Activated CD8-positive, alpha-beta memory T cell treated with anti-CD3 and anti-CD28 coated beads, Interleukin-2, amount 10 ng/mL, durations not matched to agents 7 days and 5 days (primary cell): ENCODE measurements around the gene SPEF1. TPM values are rescaled to one million over a fixed set of nuclear protein-coding genes. Genes with fewer than 3 reads are reported as not detected.
A peak's percentile ranks its signal among the peaks of the same experiment; 100 is the strongest.

Source experiments
- ATAC-seq: fragments of 150-1000 bp; cut with Tn5 transposase; one replicate; pipeline ENCODE4 v1.10.0; 2021; ENCODE audit warnings: moderate library complexity
- CTCF ChIA-PET: fragments of 350-600 bp; sonication (Branson Sonifier 250); formaldehyde crosslinking; loops from one replicate; lab custom pipeline; 2021; ENCODE audit warnings: antibody characterized with exemption; lab: Charles Lee
- DNase-seq: peaks from one replicate; pipeline ENCODE4 v3.0.0-alpha.2; 2020
- H3K27ac Mint-ChIP-seq: one replicate; pipeline ENCODE4 v1.8.0; 2021; ENCODE audit warnings: mild to moderate bottlenecking, mixed read lengths
- H3K27me3 Mint-ChIP-seq: one replicate; pipeline ENCODE4 v1.8.0; 2021; ENCODE audit warnings: mixed read lengths
- H3K36me3 Mint-ChIP-seq: one replicate; pipeline ENCODE4 v1.8.0; 2021; ENCODE audit warnings: mild to moderate bottlenecking, mixed read lengths
- H3K4me1 Mint-ChIP-seq: one replicate; pipeline ENCODE4 v1.8.0; 2021; ENCODE audit warnings: mixed read lengths
- H3K4me3 Mint-ChIP-seq: one replicate; pipeline ENCODE4 v1.8.0; 2021; ENCODE audit warnings: mild to moderate bottlenecking, moderate library complexity, mixed read lengths
- H3K9me3 Mint-ChIP-seq: one replicate; pipeline ENCODE4 v1.8.0; 2022; ENCODE audit warnings: low read depth, mixed read lengths
- total RNA-seq, 2 experiments: library from RNA; stranded (reverse); gene quantifications; one replicate each; pipeline ENCODE4 v1.2.3, GENCODE V29; 2021

Gene SPEF1
- total RNA-seq, 2 experiments from 2014 or later = 0.18 TPM; not detected in 1

DNA sequence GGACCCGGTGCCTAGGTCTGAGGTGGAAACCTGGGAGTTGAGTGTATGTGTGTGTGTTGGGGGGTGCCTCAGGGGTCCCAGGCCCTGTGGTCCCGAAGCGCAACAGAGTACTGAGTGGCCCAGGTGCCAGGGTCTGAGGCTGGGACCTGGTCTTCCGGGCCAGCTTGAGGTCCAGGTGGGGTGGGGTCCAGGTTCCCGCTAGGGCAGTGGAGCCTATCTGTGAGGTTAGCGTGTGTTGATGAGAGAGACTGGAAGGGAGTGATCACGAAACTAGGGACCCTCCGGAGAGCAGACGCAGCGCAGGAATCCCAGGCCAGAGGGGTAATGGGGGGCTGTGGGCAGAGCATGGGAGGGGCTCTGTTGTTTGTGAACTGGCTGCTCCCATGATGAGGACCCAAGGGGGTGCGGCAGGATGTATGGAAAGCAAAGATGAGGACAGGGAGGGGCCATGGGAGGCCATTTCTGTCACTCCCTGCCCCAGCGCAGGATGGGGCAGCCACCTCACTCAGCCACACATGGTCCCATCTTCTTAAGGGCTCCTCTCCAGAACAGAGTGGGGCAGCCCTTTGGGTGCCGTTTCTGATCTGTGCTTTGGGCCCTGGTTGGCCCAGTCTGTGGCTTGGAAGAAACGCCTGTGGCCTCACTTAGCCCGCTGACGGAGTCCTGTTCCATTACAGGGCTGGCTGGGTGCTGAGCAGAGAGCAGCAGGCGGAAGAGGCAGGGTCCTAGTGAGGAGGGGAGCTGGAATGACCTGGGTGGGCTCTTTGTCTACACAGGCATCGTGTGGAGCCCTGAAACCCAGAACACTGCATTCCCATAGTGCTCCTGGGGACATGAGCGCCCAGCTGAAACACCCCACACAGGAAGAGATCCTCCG lies 47.9 kb downstream of the SPEF1 start:
- Mint-ChIP-seq H3K27me3 (peaks cover 44% of the 10 kb centered on the region), H3K4me1 (peaks cover 3% of the 10 kb centered on the region), H3K9me3 (no peaks in the 10 kb centered on the region), H3K36me3 (no peaks in the 10 kb centered on the region), H3K27ac (no peak overlapping the region), H3K4me3 (no peak overlapping the region)
- CTCF ChIA-PET = interaction anchor here (0.7 kb wide), 1 partner anchor 23 kb away, joined by 3 read pairs; no protein-coding TSS in a partner anchor
- ATAC-seq = no peak
- DNase-seq = no peak

DNA sequence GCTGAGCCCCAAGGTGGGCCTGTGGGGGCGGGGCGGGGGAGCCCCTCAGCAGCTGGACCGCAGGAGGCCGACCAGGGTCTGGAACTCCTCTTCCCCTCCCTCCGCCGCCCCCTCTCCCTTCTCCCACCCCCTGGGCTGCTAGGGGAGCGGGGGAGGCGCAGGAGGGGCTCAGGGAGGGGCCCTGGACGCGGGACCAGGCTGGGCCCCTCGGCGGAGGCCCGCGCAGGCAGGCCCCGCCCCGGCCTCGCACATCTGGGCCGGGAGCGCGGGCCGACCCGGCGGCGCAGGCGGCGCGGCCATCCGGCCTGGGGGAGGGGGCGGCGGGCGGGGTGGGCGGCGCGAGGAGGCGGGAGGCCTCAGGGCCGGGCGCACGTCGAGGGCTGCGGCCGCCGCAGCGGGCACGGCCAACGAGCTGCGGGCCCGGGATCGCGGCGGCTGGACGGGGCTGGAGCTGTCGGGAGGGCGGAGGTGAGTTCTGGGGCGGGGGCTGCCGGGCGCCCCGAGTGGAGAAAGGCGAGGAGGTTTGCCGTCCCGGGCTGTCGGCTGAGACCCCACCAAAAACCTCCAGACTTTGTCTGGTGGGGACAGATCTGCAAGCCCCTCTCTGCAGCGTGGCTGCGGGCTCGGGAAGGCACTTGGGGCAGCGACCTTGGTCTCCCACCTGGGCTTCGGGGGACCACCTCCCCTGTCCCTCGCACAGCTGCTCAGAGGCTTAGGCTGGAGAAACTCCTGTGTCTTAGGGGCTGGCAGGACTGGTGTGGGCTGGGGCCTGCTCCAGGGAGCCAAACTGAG lies 48.7 kb downstream of the SPEF1 start, which contains the start of gene HSPA12B:
Gene HSPA12B, plus strand, starts transcription at position 359 of the 792 bp plus-strand sequence. CDS start 5,990 bp downstream, outside the sequence.
- CTCF ChIA-PET = no interaction called here
- Mint-ChIP-seq H3K4me1 (peaks cover 3% of the 10 kb centered on the region), H3K4me3 (no peak within 1 kb of the TSS), H3K27ac (no peak within 1 kb of the TSS), H3K27me3 (peaks cover 52% of the 10 kb centered on the region), H3K9me3 (no peaks in the 10 kb centered on the region), H3K36me3 (no peaks in the 10 kb centered on the region)
- DNase-seq (no peak), ATAC-seq (no peak)

DNA sequence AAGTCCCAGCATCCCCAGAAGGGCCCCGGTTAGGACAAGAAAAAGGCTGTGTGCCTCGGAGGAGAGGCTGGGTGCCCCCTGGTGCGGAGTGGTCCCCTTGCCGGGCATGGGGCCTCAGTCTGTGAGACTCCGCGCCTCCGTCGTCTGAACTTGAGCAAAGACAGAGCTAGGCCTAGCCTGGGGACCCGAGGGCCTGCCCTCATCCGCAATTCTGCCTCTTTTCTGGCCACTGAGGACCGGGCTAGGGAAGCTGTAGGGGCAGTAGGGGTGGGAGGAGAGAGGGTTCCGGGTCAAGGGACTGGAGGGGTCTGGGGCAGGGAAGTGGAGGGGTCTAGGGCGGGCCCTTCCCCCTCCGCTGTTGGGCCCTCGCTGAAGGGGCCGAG lies 49.3 kb downstream of the SPEF1 start:
- Mint-ChIP-seq H3K27me3 (peaks cover 58% of the 10 kb centered on the region), H3K4me3 (no peak overlapping the region), H3K36me3 (no peaks in the 10 kb centered on the region), H3K9me3 (no peaks in the 10 kb centered on the region), H3K27ac (no peak overlapping the region), H3K4me1 (peaks cover 3% of the 10 kb centered on the region)
- CTCF ChIA-PET = no interaction called here
- DNase-seq (no peak), ATAC-seq (no peak)

DNA sequence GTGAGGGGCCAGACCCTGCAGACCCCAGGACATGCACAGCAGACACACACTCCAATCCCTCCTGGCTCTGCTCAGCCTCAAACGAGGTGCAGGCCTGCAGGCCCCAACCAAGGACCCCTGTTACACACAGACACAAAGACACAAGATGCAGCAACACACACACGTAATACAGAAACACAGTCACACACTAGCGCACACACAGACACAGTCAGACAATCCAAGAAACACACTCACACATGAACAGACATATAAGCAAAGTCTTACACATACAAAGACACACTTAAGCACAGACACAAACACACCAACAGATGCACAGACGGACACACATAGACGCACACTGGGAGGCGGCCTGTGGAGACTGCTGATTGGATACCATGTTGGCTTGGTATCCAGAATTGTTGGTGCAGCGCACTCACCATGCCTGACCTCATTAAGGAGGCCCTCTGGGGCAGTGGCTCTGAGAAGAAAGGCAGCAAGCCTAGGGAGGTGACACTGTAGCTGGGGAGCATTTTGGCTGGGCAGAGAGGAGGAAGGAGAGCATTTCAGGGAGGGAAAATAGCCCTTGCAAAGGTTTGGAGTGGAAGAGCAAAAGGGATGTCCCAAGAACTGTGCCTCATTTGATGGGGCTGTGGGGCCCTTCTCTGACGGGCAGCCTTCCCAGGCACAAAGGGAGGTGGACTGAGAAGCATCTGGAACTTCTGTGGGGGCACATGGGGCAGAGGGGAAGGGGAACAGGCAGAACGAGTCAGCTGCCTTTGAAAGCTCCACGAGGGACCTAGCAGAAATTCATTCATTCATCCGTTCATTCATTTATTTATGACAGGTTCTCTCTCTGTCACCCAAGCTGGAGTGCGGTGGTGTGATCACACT lies 50.2 kb downstream of the SPEF1 start:
- CTCF ChIA-PET = no interaction called here
- no peak for ATAC-seq
- no peaks in the 10 kb centered on the region for H3K9me3 Mint-ChIP-seq
- peaks cover 60% of the 10 kb centered on the region for H3K27me3 Mint-ChIP-seq
- DNase-seq = no peak
- no peak overlapping the region for H3K27ac Mint-ChIP-seq
- peaks cover 3% of the 10 kb centered on the region for H3K4me1 Mint-ChIP-seq
- H3K4me3 Mint-ChIP-seq = no peak overlapping the region
- no peaks in the 10 kb centered on the region for H3K36me3 Mint-ChIP-seq

DNA sequence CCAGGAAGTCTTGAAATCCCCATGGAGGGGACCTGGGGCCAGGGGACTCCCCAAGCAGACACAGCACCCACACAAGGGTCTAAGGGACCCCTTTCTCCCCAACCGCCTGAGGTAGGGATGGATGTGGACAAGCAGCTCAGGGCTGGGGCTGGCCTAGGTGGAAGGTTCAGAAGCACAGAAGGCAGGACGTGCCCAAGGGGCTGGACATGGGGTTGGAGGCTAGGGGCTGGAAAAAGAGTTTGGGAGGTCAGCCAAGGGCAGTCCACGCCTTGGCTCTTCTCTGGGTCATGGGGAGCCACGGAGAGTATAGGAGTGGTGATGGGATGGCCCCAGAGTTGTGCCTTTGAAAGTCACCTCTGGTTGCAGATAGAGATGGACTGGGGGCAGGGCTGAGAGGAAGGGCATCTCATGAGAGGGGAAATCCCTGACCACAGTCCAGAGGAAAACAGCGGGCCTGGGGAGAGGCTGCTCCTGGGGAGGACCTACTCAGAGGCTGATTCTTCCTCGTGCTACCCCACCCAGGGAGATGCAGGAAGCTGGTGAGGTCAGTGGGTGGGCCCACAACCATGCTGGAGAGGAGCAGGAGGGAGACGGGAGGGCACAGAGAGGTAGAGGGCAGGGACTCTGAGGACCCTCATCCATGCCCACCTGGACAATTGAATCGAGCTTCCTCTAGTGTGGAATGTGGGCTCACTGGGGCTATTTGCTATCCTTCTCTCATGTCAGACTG lies 51.3 kb downstream of the SPEF1 start:
- peaks cover 59% of the 10 kb centered on the region for H3K27me3 Mint-ChIP-seq
- no peak overlapping the region for H3K4me3 Mint-ChIP-seq
- ATAC-seq = no peak
- H3K9me3 Mint-ChIP-seq = no peaks in the 10 kb centered on the region
- H3K36me3 Mint-ChIP-seq = no peaks in the 10 kb centered on the region
- CTCF ChIA-PET = interaction anchor here (1.0 to 1.2 kb wide), 2 partner anchors 14 to 23 kb away, joined by 3 to 4 read pairs; no protein-coding TSS in a partner anchor
- no peak for DNase-seq
- H3K4me1 Mint-ChIP-seq = peaks cover 3% of the 10 kb centered on the region
- peak overlapping the region; percentile 19 for H3K27ac Mint-ChIP-seq

DNA sequence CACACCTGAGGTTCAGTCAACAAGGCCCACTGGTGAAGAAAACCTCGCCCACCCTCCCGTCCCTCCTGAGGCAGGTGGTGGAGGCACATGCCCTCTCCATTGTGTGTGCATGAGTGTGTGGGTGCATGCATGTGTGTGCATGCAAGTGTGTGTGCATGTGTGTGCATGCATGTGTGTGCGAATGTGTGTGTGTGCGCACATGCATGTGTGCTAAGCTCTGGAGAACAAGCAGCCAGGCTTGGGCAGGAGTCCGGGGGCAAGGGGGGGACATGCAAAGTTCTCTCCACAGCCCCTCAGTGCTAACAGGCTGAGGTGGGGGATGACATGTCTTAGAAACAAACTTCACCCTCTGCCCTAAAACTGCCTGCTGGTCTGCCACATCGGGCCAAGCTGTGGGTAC lies 51.9 kb downstream of the SPEF1 start:
- Mint-ChIP-seq H3K36me3 (no peaks in the 10 kb centered on the region), H3K9me3 (no peaks in the 10 kb centered on the region), H3K27ac (no peak overlapping the region), H3K4me1 (peaks cover 3% of the 10 kb centered on the region), H3K27me3 (peaks cover 62% of the 10 kb centered on the region), H3K4me3 (no peak overlapping the region)
- ATAC-seq = no peak
- no peak for DNase-seq
- CTCF ChIA-PET = interaction anchor here (1.0 to 1.2 kb wide), 3 partner anchors 13 to 53 kb away, joined by 3 to 4 read pairs (median 3); no protein-coding TSS in a partner anchor

DNA sequence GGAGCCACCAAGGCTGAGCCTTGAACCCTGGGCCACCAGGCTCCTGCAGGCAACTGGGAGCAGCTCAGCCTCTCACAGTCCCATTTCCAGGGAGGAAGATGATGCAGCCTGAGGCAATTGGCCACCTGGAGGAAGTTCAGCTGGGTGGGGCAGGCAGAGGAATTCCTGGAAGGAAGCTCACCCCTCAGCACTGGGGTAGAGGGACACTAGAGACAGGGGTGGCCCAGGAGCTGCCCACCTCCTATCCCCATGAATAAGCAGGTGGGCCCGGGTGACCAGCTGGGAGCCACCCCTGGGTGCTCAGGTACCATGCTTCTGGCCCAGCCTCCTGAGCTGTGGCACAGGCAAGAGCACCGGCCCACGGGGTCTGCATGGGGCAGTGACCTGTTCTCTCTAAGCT lies 52.4 kb downstream of the SPEF1 start:
- Mint-ChIP-seq H3K4me3 (no peak overlapping the region), H3K4me1 (peaks cover 3% of the 10 kb centered on the region), H3K9me3 (no peaks in the 10 kb centered on the region), H3K27ac (no peak overlapping the region), H3K27me3 (peaks cover 65% of the 10 kb centered on the region), H3K36me3 (no peaks in the 10 kb centered on the region)
- DNase-seq (no peak), ATAC-seq (no peak)
- CTCF ChIA-PET = interaction anchor here (1.0 to 1.2 kb wide), 3 partner anchors 13 to 52 kb away, joined by 3 to 4 read pairs (median 3); no protein-coding TSS in a partner anchor

DNA sequence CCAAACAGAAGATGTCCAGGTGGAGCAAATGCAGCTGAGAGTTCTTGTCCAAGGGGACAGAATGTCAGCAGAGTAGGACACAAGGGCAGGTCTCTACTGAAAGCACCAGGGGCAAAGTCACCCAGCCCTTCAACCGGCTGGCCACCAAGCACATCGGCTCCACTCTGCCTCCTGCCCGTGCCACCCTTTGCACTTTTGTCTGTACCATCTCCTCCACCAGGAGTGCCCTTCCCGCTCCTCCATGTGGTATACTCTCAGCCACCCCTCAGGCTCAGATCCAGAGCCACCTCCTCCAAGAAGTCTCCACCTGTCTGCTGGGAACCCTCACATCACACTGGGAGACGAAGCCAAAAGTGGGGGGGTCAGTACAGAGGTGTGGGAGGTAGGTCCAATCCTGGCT lies 52.9 kb downstream of the SPEF1 start:
- ATAC-seq (no peak), DNase-seq (no peak)
- no peak overlapping the region for H3K27ac Mint-ChIP-seq
- peaks cover 3% of the 10 kb centered on the region for H3K4me1 Mint-ChIP-seq
- H3K27me3 Mint-ChIP-seq = peaks cover 63% of the 10 kb centered on the region
- H3K36me3 Mint-ChIP-seq = no peaks in the 10 kb centered on the region
- CTCF ChIA-PET = interaction anchor here (1.0 kb wide), 1 partner anchor 39 kb away, joined by 3 read pairs; the partner anchor contains the start of gene ADISSP
- H3K9me3 Mint-ChIP-seq = no peaks in the 10 kb centered on the region
- H3K4me3 Mint-ChIP-seq = no peak overlapping the region

Other genes starting within 250 kb of the SPEF1 start
- not detected for gene GFRA4, start 118.0 kb downstream of the SPEF1 start, total RNA-seq
- gene ADAM33, start 99.4 kb downstream of the SPEF1 start, total RNA-seq = not detected
- not detected for gene SIGLEC1, start 68.8 kb downstream of the SPEF1 start, total RNA-seq
- gene HSPA12B, start 48.8 kb downstream of the SPEF1 start, total RNA-seq = not detected
- gene ADISSP, start 13.7 kb downstream of the SPEF1 start, total RNA-seq = 10 to 100 TPM; 32.5 to 37.0 TPM
- gene CENPB, start 5.3 kb upstream of the SPEF1 start, total RNA-seq = 10 to 100 TPM; 76.5 to 76.8 TPM
- gene CDC25B, start 14.9 kb upstream of the SPEF1 start, total RNA-seq = 100 to 1,000 TPM; 194 to 312 TPM
- gene AP5S1, start 39.1 kb upstream of the SPEF1 start, total RNA-seq = 10 to 100 TPM; 13.8 to 15.5 TPM
- gene MAVS, start 65.4 kb upstream of the SPEF1 start, total RNA-seq = 10 to 100 TPM; 29.7 to 37.4 TPM
- gene PANK2, start 107.9 kb upstream of the SPEF1 start, total RNA-seq = 10 to 100 TPM; 77.3 to 82.3 TPM
- gene RNF24, start 234.1 kb upstream of the SPEF1 start, total RNA-seq = 10 to 100 TPM; 10.5 to 13.6 TPM